Measurements from ENCODE around the gene ISCU. TPM values are rescaled to one million over a fixed set of nuclear protein-coding genes. Genes with fewer than 3 reads are reported as not detected.

The ISCU gene
- total RNA-seq, 4 donors from 2014 or later: 229 to 512 (median 248) TPM

DNA sequence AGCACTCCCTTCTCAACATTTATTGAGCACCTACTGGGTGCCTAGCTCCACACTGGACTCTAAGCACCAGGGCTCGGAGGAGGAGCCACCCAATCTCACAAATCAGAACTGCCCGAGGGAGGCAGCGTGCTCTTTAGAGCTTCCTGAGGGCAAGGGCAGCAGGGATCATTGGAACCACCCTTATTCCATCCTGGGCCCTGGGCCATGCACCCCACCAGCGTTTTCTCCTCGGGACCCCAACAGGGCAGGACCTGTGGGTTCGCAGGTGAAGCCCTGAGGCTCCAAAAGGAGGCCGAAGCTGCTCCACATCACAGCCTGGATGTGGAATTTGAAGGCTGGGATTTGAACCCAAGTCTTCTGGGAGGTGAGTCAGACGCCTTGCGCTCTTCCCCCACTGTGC lies 20.1 kb downstream of the ISCU start:
- intact Hi-C loops (cut with DNase I): no loop called here
- Histone ChIP-seq H3K27ac (no peak overlapping the region), H3K4me1 (peaks cover 0 to 4% of the 10 kb centered on the region in 2 donors), H3K27me3 (no peaks in the 10 kb centered on the region), H3K36me3 (no peaks in the 10 kb centered on the region), H3K9me3 (no peaks in the 10 kb centered on the region), H3K4me3 (replicated peaks in 1 of 3) (no peak overlapping the region)
- no peak for TF ChIP-seq POLR2A (IDR thresholded peaks at IDR 0.05)
- TF ChIP-seq, protein P1, sequence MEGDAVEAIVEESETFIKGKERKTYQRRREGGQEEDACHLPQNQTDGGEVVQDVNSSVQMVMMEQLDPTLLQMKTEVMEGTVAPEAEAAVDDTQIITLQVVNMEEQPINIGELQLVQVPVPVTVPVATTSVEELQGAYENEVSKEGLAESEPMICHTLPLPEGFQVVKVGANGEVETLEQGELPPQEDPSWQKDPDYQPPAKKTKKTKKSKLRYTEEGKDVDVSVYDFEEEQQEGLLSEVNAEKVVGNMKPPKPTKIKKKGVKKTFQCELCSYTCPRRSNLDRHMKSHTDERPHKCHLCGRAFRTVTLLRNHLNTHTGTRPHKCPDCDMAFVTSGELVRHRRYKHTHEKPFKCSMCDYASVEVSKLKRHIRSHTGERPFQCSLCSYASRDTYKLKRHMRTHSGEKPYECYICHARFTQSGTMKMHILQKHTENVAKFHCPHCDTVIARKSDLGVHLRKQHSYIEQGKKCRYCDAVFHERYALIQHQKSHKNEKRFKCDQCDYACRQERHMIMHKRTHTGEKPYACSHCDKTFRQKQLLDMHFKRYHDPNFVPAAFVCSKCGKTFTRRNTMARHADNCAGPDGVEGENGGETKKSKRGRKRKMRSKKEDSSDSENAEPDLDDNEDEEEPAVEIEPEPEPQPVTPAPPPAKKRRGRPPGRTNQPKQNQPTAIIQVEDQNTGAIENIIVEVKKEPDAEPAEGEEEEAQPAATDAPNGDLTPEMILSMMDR (IDR thresholded peaks at IDR 0.05): no peak
- no peak for DNase-seq
- 86 to 87% methylated on average over 7 of the region's 9 CpGs for whole genome bisulfite sequencing, 2 donors

DNA sequence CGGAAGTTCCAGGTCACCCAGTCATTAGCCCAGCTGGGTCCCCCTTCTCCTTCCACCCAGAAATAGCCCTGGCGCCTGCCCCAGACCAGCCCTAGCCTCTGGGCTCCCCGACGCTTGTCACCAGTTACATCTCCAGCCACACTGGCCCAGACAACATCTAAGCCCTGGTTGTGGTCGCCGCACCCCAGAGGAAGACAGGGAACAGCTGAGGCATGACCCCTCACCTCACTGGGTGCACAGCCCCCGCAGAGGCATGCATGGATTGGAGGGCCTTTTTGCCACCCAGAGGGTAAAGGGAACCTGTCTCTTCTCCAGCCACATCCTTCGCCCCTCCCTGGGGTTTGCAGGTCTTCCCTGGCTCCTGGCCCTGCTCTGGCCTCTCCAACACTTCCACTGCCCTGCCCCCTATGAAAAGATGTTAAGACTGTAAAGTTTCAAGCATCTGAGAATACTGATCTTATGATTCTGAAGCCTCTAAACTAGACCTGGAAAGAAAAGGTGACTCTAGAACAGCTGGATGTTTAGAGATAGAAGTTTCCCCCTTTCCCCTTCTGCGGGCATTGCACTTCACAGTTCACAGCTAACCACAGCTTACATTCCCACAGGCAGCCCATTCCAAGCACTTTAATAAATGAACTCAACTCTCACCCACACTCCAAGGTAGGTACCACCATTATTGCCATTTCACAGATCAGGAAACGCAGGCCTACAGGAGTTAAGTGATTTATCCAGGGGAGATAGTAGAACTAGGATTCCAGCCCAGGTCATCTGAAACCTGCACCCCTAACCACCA lies 20.8 kb downstream of the ISCU start:
- Histone ChIP-seq H3K27me3 (no peaks in the 10 kb centered on the region), H3K9me3 (no peaks in the 10 kb centered on the region), H3K4me3 (replicated peaks in 1 of 3) (no peak overlapping the region), H3K36me3 (no peaks in the 10 kb centered on the region), H3K4me1 (peaks cover 0 to 4% of the 10 kb centered on the region in 2 donors), H3K27ac (no peak overlapping the region)
- no peak for DNase-seq
- 81 to 88% methylated on average over 5 to 10 of the region's 10 CpGs for WGBS, 2 donors
- intact Hi-C loops (cut with DNase I): no loop called here
- TF ChIP-seq POLR2A (IDR thresholded peaks at IDR 0.05): no peak
- TF ChIP-seq, protein P1 (IDR thresholded peaks at IDR 0.05): no peak

DNA sequence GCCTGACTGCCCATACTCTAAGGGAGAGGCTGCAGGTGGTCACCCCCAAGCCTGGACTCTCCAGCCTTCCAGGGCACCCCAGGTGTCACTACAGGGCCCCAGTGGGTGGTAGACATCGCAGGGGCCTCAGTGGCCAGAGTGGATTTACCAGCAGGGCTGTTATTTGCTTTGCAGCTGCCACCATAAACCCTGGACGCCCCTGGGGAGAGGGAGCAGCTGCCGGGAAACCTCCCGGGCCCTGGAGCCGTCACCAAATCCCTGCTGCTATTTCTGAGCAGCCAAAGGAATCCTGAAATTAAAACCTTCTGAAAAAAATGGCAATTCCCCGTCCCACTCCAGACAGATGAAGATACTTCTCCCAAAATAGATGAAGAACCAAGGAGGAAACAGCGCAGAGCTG lies 21.6 kb downstream of the ISCU start:
- DNase-seq: no peak
- Histone ChIP-seq H3K4me1 (peaks cover 0 to 4% of the 10 kb centered on the region in 2 donors), H3K27me3 (no peaks in the 10 kb centered on the region), H3K4me3 (replicated peaks in 1 of 3) (no peak overlapping the region), H3K27ac (no peak overlapping the region), H3K36me3 (no peaks in the 10 kb centered on the region), H3K9me3 (no peaks in the 10 kb centered on the region)
- no peak for TF ChIP-seq POLR2A (IDR thresholded peaks at IDR 0.05)
- TF ChIP-seq, protein P1 (IDR thresholded peaks at IDR 0.05): no peak
- intact Hi-C loops (cut with DNase I): no loop called here
- WGBS, 2 donors: 56 to 73% methylated on average over 7 of the region's 7 CpGs

DNA sequence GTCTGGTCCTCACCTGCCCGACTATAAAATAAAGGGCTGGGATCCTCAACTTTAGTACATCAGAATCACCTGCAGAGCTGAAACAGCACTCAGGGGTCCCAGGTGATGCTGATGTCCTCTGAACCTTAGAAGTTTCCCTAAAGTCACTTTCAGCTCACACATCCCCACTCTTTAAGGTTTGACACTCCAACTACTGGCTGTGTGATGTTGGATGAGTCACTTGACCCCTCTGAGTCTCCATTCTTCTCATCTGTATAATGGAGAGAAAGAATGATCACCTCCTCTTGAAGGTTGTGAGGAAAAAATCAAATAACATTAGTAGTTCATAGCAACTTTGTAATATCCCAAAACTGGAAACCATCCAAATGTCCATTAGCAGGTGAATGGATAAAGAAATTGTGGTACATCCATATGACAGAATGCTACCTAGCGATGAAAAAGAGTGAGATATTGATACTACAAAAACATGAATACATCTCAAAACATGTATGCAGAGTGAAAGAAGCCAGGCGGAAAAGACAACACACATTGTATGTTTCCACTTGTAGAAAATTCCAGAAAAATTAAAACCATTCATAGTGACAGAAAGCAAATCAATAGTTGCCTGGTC lies 22.2 kb downstream of the ISCU start:
- no peak for DNase-seq
- H3K27me3 ChIP-seq: no peaks in the 10 kb centered on the region
- no peak overlapping the region for H3K4me3 ChIP-seq (replicated peaks in 1 of 3)
- H3K27ac ChIP-seq: no peak overlapping the region
- no peaks in the 10 kb centered on the region for H3K36me3 ChIP-seq
- TF ChIP-seq, protein P1 (IDR thresholded peaks at IDR 0.05): no peak
- TF ChIP-seq POLR2A (IDR thresholded peaks at IDR 0.05): no peak
- no peaks in the 10 kb centered on the region for H3K9me3 ChIP-seq
- H3K4me1 ChIP-seq: peaks cover 0 to 4% of the 10 kb centered on the region in 2 donors
- WGBS, 2 donors: 85% methylated on average over 3 of the region's 3 CpGs
- intact Hi-C loops (cut with DNase I): no loop called here

DNA sequence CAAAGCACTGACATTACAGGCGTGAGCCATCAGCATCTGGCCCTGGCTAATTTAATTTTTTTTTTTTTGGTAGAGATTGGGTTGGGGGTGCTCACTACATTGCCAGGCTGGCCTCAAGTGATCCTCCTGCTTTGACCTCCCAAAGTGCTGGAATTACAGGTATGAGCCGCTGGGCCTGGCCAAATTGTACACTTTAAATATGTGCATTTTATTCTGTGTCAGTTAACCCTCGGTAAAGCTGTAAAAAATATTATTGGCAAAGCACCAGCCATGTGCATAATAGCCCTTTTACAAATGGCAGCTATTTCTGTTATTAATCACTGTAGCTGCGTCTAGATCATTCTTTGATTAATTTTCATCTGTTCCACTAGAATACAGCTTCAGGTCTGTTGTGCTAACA lies 23.5 kb downstream of the ISCU start:
- intact Hi-C loops (cut with DNase I): no loop called here
- WGBS, 2 donors: 80 to 81% methylated on average over 4 of the region's 4 CpGs
- TF ChIP-seq, protein P1 (IDR thresholded peaks at IDR 0.05): no peak
- TF ChIP-seq POLR2A (IDR thresholded peaks at IDR 0.05): no peak

More for the DNA sequence above, 23.5 kb downstream of the ISCU start:
- H3K36me3 ChIP-seq: no peaks in the 10 kb centered on the region
- no peak for DNase-seq
- H3K4me3 ChIP-seq (replicated peaks in 1 of 3): no peak overlapping the region
- H3K27ac ChIP-seq: no peak overlapping the region
- H3K4me1 ChIP-seq: peaks cover 0 to 4% of the 10 kb centered on the region in 2 donors
- H3K27me3 ChIP-seq: no peaks in the 10 kb centered on the region
- no peaks in the 10 kb centered on the region for H3K9me3 ChIP-seq

Measured in thyroid gland (tissue), 4 donors.